Stimulated activated CD8-positive, alpha-beta memory T cell treated with anti-CD3 and anti-CD28 coated beads, Interleukin-7, amount 100 ng/mL, for 48 hours (primary cell): ENCODE results near the gene TMEM204.

ENCODE experiments used
- DNase-seq, 2 donors: peaks; one replicate each; pipeline ENCODE4 v3.0.0-alpha.2; 2020; ENCODE audit warnings: low read depth in 1 of 2; ENCODE audit errors: extremely low read depth in 1 of 2

The TMEM204 gene

DNA sequence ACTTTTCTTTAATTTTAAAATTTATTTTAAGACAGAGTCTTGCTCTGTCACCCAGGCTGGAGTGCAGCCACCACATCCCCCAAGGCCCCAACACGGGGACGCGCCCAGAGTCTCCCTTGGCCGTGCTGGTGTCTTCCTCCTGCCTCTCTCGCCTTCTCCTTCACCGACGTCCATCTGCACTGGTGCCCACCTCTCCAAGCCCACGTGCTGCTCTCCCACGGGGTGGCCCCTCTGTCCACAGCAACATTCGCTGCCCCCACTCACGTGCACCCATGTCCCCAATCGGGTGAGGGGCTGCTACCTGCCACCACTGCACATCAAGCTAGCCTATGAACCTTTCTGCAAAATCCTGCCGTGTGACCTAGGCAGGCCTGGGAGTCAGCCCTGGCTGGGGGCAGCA, 3.1 kb downstream of the TMEM204 start:
- DNase-seq, result no peak

DNA sequence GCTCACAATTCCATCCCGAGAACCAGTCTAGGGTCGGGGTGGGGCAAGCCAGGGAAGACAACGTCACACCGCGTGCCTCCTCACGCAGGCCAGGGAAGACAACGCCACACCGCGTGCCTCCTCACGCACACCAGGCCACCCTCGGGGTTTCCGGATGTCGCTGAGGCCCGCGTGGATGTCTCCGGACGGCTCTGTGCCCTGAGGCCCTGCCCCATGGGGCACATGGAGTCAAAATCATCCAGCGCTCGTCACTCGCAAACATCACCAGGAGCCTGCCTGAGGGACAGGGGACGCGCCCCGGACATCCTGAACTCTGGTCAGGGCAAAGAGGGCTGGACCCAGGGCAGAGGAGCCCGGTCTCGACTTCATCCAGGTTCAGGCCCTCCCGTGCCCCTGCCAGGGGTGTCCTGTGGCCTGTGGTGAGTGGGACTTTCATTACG, 3.7 kb downstream of the TMEM204 start:
- no peak for DNase-seq

DNA sequence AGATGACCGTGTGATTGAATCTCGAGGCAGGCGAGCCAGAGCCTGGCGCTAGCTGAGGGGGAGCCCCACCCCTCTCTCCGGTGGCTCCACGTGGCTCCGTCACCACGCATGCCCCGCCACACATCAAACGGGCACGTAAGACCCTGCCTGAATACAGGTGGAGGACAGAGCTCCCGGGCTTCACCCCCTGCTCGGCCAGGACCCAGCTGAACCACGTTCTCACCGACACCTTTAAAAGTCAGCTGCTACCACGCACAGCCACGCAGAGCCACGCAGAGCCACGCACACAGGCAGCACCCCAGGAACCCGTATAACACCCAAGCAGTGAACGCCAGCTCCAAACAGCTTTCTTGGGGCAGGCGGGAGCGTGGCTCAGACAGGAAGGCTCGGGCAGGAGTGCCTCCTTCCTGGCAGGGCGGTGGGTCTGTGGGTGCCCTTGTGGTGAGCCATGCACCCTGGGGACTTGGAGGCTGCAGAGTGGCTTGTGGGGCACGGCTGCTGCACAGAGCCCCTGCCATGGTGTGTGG, 4.4 kb downstream of the TMEM204 start:
- DNase-seq, result no peak

DNA sequence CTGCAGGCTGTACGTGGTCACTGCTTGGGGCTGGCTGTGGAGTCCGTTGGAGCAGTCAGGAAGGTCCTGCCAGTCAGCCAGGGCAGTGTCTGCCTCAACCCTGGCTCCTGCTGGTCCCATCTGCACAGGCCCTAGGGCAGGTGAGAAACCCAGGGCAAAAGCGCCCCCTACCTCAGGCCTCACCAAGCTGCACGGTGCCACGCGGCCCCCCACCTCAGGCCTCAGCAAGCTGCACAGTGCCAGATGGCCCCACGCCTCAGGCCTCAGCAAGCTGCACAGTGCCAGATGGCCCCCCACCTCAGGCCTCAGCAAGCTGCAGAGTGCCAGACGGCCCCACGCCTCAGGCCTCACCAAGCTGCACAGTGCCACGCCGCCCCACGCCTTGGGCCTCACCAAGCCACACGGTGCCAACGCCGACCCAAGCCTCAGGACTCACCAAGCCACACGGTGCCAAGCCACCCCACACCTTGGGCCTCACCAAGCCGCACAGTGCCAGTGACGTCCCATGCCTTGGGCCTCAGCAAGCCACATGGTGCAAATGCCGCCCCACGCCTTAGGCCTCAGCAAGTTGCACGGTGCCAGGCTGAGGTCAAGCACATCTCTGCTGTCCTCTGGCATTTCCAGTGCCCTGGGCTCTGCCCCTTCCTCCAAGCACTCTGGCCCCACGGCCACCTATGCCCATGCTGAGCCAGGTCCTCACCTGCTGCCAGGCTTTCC, 5.5 kb downstream of the TMEM204 start:
- no peak for DNase-seq

DNA sequence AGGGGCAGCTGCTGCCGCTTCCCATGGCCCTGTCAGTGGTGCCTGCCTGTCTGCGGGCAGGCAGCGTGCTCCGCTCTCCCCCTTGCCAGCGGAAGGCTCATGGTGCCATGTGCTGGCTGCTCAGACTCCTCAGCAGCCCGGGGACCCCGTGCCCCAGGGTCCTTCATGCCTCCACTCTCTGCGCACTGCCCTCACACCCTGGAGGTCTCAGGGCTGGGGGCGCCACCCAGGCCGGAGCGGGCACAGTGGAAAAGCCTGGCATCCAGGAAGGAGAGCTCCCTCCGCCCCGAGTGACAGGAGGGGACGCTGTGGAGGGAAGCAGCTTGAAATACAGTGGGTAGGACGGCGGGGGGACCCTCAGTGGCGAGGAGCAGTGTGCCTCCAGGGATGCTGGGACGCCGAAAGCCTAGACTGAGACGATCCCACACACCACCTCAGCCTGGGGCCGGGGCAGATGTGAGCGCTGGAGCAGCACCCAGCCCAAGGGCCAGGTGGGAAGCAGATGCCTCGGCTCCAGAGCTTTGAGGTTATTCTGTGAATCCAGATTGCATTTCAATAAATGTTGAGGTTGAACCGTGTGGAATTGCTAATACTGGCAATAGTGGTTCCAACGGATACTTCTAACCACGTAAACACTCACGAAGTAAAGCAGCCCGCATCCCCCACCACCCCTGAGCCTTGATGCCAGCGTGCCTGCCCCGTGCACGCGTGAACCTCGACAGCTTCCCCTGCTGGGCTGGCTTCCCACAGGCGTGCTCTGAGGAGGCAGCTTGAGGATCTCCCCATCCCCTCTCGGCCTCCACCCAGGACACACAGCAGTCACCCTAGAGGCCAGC, 6.5 kb downstream of the TMEM204 start:
- no peak for DNase-seq

DNA sequence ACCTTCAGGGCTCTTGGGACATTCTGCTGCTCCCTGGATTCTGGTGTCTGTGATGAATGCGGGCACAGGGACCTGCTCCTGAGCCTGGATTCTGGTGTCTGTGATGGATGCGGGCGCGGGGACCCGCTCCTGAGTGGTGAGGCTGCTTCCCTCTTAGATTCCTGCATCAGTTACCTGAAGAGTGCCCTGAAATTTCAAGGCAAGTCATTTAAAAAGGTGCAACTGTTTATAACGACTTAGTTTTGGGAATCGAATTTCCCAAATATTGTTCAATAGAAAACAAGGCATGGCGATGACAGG, 7.0 kb downstream of the TMEM204 start:
- DNase-seq, result no peak

GRCh38 chr16:1541293-1542165, 8.1 kb downstream of the TMEM204 start:
- DNase-seq, result no peak

DNA sequence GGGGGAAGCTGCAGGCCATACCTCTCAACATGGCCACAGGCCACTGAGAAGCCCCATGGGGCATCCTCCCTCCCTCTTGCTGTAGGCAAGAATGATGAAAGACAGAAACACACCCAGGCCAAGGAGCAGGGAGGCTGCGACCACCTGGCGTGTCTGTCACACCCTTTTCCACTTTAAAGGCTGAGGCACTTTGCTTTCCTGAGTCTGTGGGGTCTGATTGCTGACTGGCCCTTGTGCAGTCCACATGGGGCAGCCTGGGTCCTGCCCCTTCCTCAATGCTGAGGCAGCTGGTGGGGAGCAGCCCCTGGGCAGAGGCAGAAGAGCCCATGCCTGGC, 8.7 kb downstream of the TMEM204 start:
- DNase-seq, result no peak

GRCh38 chr16:1542533-1542932, 9.1 kb downstream of the TMEM204 start:
- DNase-seq, result no peak

DNA sequence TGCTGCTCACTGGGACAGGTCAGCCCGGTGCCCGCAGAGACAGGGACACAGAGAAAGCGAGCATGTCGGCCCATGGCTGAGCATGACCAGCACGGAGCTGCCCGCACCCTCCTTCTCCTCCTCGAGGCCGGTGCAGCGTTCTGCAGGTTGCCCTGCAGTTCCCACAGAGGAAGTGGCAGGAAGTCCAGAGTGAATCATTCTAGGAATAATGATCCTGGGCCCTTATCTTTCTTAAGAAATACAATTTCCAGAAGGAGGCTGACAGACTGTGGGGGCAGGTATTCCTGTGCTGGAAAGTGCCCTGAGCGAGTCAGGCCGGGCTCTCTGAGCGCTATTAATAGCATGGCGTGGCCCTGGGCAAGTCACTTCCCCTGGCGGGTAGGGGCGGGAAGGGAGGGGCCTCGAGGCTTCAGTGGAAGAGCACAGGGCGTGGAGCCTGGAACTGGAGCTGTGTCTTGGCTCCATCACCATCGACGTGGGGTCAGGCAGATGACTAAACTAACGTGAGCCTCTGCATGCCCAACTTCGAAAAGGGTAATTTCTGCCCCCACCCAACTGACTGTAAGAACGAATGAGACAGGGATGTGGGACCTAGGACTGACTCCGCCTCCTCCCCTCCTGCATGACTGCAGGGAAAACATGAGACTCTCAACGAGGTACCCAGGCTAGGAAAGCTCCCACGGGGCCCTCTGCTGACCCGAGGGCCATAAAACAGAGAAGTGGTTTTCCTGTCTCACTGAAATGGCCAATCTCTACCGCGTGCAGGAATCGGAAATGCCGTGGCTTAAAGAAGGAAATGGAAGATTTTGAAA, 9.8 kb downstream of the TMEM204 start:
- DNase-seq, result peak in 1 of 2 donors; percentile 79

DNA sequence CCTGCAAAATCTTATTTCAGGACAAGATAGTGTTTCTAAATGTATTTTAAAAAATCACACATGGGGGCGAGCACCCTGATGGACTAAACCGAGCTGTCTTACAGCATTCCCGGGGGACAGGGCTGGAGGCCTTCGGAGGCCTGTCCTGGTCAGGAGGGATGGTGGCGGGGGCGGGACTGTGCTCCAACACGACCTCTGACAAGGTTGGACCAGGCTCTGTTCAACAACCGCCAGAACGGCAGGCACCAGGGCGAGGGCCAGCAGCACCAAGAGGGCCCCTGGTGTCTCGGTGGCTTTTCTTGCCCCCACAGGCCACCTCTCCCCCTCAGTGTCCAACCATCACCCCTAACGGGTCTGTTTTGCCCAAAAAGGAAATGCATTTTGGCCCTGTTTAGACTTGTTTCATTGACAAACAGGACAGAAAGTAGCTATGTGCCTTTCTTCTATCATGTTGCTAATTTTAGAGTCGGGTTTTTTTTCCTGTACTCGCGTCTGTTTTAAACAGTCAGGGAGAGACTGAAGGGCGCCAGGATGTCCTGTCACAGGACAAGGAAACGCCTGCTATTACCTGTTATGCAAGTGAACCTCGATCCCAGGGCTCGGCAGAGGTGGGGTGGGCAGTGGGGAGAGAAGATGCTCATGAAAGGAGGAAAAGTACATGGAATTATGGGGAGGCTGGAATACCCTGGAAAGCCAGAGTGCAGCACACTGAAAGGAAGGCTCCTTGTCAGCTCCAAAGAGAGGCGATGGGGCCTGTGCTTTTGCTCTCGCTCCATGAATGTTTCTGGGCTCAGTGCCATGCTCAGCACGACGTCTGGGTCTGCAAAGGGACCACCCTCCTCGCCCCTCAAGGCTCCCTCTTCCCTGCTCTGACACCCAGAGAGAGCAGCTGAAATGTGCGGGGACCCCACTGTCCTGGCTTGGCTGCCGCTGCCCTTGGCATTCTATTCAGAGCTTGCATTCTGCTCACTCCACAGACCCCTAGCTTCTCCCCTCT, 11.9 kb downstream of the TMEM204 start:
- no peak for DNase-seq

DNA sequence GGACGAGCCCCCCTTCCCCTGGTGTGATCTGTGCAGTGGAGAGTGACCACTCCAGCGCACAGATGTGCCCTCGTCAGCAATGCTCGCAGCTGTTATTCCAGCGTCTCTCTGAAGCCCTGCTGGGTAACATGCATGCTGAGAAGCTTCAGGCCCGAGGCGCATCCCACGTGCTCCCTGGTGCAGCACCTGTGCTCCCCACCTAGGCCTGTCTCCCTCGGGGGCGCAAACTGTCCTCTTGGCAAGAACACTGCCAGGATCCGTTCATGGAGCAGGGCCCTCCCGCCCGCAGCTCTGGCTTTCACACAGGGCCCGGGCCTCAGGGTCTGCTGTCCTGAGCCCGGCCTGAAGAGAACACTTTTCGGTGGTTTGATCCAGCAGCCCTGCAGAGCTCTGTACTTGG, 13.0 kb downstream of the TMEM204 start:
- DNase-seq, result no peak

DNA sequence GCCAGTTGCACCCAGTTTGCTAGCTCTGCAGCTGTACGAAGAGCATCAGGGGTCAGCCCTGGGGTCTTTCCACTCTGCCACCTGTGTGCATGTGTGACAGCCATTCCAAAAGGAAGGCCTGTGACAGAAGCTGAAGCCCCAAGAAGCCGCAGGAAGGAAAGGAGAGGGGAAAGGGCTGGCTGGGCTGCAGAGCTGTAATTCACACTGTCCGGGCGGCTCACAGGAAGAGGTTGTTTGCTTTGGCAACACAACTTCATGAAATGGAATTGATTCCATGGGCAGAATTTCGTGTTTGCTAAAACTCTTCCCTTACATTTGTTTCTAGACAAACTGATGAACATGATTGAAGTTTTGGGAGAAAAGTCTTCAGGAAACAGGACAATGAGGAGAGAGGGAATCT, 14.8 kb downstream of the TMEM204 start:
- no peak for DNase-seq

DNA sequence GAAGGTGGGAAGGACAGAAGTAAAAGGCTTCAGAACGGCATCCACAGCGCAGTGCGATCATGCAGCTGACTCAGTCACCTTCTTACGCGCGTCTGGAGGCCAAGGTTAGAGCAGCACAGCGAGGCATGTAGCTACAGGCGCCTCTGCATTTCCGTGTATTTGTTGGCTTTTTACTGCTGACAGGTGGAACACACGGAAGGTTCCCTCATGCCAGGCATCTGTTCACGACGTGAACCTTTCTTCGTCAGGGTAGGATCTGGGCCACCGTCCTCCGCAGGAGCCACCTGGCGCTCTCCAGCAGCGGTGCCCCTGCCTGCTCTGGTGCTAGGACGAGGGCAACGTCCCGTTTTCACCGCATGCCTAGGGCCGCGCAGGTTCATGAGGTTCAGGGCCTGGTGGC, 15.3 kb downstream of the TMEM204 start:
- DNase-seq, result no peak

DNA sequence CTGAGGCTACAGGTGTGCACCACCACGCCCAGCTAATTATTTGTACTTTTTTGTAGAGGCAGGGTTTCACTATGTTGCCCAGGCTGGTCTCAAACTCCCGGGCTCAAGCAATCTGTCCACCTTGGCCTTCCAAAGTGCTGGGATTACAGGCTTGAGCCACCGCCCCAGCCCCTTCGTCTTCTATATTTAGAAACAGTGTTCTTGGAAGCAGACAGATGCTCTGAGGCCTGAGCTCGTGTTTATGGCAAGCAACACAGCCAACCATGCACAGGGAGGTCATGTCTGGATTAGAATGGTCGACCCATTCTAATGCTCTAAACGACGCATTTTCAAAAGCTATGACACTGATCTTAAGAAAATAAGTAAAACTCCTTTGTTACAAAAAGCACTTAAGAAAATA, 16.6 kb downstream of the TMEM204 start:
- no peak for DNase-seq

DNA sequence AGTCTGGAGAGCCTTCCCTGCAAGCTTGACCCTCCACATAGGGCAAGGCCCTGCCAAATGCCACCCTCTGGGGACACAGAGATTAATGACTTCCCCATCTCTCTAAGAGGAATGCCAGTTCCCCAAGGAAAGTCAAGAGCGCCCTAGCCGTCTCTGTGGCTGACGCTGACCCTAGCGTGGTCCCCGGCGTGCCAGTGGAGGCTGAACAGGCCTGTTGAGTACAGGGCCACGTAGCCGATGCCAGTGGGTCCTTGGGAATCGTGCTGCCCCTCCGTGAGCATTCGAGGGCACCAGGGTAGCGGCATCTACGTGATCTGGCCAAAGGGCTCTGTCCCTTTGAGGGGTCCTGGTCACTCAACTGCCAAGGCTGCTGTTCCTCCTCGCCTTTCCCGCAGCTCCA, 17.2 kb downstream of the TMEM204 start:
- no peak for DNase-seq

DNA sequence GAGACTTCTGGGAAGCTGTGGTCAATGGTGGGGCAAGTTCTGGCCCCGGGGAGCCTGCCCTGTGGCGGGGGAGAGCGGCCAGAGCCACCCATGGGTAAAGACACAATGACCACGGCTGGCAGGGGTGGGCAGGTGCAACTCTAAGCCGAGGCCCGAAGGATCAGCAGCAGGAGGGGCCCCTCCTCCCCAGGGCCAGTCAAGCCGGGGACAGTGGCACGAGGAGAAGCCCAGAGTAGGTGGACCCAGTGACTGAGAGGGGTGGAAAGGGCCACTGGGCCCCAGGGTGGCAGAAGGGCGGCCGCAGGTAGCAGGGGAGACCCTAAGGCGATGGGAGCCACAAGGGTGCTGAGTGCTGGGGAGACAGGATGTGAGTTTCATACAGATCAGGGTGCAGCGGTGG, 17.7 kb downstream of the TMEM204 start:
- no peak for DNase-seq

- no peak for DNase-seq
Observed at GRCh38 chr16:1552129-1552528, 18.7 kb downstream of the TMEM204 start.
